GM19035 (cell line): ENCODE measurements around the gene INAFM2.

Source experiments
- ATAC-seq: cut with Tn5 transposase; IDR thresholded peaks from one replicate; pipeline ENCODE4 v1.9.1; 2021; ENCODE audit not compliant: unreplicated experiment

The INAFM2 gene

GRCh38 chr15:40358471-40359353 lies 35.2 kb downstream of the INAFM2 start:
- ATAC-seq: peak; percentile 17

GRCh38 chr15:40360015-40360414 lies 36.5 kb downstream of the INAFM2 start:
- no peak for ATAC-seq

- ATAC-seq: no peak
Measured at GRCh38 chr15:40361640-40362039, 38.1 kb downstream of the INAFM2 start.

GRCh38 chr15:40363611-40364010 lies 40.1 kb downstream of the INAFM2 start:
- no peak for ATAC-seq

- ATAC-seq: no peak
Measured at GRCh38 chr15:40364251-40364650, 40.8 kb downstream of the INAFM2 start.

GRCh38 chr15:40365016-40365415 lies 41.5 kb downstream of the INAFM2 start:
- no peak for ATAC-seq

- ATAC-seq: no peak
Measured at GRCh38 chr15:40365624-40366456, 42.3 kb downstream of the INAFM2 start.

GRCh38 chr15:40366457-40367370 lies 43.2 kb downstream of the INAFM2 start:
- ATAC-seq: no peak

GRCh38 chr15:40367371-40367685 lies 43.8 kb downstream of the INAFM2 start:
- no peak for ATAC-seq

GRCh38 chr15:40367686-40368611 lies 44.5 kb downstream of the INAFM2 start:
- peak; percentile 85 for ATAC-seq

GRCh38 chr15:40368719-40369473 lies 45.4 kb downstream of the INAFM2 start:
- ATAC-seq: no peak

GRCh38 chr15:40369474-40369869 lies 46.0 kb downstream of the INAFM2 start:
- ATAC-seq: no peak

- no peak for ATAC-seq
Measured at GRCh38 chr15:40369971-40370370, 46.5 kb downstream of the INAFM2 start.

GRCh38 chr15:40372981-40373380 lies 49.5 kb downstream of the INAFM2 start:
- ATAC-seq: no peak
